ENCODE measurements around the gene NFATC3. TPM values are rescaled to one million over a fixed set of nuclear protein-coding genes. Genes with fewer than 3 reads are reported as not detected.

Gene NFATC3
- total RNA-seq, 2 donors from 2014 or later = 51.1 to 56.7 TPM

DNA sequence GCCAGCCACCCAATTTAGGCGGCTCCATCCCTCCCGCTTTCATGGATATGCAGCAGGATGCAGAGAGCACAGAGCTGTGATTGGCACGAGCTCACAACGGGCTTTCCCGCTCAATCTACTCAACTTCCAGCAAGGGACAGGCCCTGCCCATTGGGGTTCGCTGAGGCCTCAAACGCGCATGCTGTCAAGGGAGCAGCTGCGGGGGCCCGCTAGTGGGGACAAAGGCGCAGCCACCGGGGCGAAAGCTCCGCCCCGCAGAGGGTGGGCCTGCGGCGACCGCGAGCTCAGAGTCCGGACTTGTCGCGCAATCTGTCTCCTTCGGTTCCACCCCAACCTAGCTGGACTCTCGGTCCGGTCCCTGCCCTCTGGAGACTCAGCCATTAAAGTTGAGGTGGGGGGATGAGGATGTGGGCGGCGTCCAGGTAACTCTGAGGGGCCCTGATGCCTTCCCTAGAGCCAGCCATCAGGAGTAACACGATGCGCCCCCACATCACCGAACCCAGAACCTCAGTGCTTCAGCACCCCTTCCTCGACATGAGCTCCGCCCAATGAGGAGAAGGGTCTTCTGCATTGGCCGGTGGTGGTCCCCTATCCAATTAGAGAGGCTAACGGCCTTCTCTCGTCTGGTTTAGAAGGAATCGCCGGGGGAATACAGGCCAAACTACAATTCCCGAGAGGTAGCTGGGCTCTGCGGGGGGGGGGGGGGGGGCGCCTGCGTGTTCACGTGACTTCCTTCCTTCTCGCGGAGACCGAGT, 489 bp upstream of the NFATC3 start:
- Histone ChIP-seq H3K27me3 (replicated peaks; ENCODE audit: insufficient read depth) (no peaks in the 10 kb centered on the region), H3K4me3 (peak overlapping the region; percentile 90), H3K9me3 (no peaks in the 10 kb centered on the region), H3K27ac (peak overlapping the region; percentile 99 to 100), H3K36me3 (no peaks in the 10 kb centered on the region), H3K4me1 (ENCODE audit: control insufficient read depth in 1 of 2, low read depth in 2 of 2) (peaks cover 33 to 37% of the 10 kb centered on the region in 2 donors)
- ATAC-seq (ENCODE audit: insufficient number of reproducible peaks, low FRiP score, low read depth) (peak; percentile 41), DNase-seq (ENCODE audit: low spot score) (peak; percentile 77)
- TF ChIP-seq, protein P1, sequence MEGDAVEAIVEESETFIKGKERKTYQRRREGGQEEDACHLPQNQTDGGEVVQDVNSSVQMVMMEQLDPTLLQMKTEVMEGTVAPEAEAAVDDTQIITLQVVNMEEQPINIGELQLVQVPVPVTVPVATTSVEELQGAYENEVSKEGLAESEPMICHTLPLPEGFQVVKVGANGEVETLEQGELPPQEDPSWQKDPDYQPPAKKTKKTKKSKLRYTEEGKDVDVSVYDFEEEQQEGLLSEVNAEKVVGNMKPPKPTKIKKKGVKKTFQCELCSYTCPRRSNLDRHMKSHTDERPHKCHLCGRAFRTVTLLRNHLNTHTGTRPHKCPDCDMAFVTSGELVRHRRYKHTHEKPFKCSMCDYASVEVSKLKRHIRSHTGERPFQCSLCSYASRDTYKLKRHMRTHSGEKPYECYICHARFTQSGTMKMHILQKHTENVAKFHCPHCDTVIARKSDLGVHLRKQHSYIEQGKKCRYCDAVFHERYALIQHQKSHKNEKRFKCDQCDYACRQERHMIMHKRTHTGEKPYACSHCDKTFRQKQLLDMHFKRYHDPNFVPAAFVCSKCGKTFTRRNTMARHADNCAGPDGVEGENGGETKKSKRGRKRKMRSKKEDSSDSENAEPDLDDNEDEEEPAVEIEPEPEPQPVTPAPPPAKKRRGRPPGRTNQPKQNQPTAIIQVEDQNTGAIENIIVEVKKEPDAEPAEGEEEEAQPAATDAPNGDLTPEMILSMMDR (IDR thresholded peaks at IDR 0.05) = no peak

DNA sequence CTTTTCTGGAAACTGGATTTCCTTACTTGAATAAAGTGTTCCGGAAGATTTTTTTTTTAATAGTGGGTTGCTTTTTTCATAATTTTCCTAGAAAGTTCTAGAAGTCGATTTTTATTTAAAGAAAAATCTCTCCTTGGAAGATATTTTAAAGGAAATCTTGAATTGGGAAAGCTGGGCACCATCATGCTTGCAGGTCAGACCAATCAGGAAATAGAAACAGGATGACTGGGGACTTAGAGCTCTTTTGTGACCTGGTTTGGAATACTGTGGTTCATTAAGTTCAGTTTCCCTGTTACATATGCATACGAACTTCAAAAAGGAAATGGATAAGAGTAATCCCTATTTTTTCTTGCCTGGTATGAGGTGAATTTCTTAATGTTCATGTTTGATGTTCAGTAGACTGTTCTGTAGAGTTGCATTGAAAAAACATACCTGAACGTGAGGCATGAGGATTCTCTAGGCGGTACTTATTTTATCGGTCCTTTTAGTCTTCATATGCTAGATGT, 1.2 kb downstream of the NFATC3 start:
- Histone ChIP-seq H3K27me3 (replicated peaks; ENCODE audit: insufficient read depth) (no peaks in the 10 kb centered on the region), H3K9me3 (no peaks in the 10 kb centered on the region), H3K27ac (peak overlapping the region; percentile 91 to 100), H3K4me3 (peak overlapping the region; percentile 90), H3K36me3 (no peaks in the 10 kb centered on the region), H3K4me1 (ENCODE audit: control insufficient read depth in 1 of 2, low read depth in 2 of 2) (peaks cover 39 to 51% of the 10 kb centered on the region in 2 donors)
- ATAC-seq (ENCODE audit: insufficient number of reproducible peaks, low FRiP score, low read depth) (no peak), DNase-seq (ENCODE audit: low spot score) (no peak)
- TF ChIP-seq, protein P1 (IDR thresholded peaks at IDR 0.05) = no peak

DNA sequence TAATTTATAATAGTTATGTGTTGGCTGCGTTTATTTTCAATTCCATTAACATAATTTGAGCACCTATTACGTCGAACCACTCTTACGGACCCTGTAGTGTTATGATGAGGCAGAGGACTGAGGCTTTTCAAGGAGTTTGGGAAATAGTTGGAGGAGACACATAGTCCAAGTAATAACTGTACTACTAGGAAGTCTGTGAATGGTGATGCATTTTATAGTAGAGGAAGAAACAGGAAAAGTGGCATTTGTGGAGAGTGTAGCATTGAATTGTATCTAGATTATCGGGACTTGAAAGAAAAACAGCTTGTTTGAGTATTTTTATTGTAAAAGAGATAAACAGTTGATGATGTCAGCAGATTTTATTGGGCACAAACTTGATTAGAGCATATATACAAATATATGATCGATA, 1.7 kb downstream of the NFATC3 start:
- no peak for ATAC-seq (ENCODE audit: insufficient number of reproducible peaks, low FRiP score, low read depth)
- Histone ChIP-seq H3K9me3 (no peaks in the 10 kb centered on the region), H3K36me3 (no peaks in the 10 kb centered on the region), H3K4me3 (peak overlapping the region; percentile 90), H3K27me3 (replicated peaks; ENCODE audit: insufficient read depth) (no peaks in the 10 kb centered on the region), H3K27ac (peak overlapping the region; percentile 45 to 100), H3K4me1 (ENCODE audit: control insufficient read depth in 1 of 2, low read depth in 2 of 2) (peaks cover 43 to 56% of the 10 kb centered on the region in 2 donors)
- TF ChIP-seq, protein P1 (IDR thresholded peaks at IDR 0.05) = no peak
- no peak for DNase-seq (ENCODE audit: low spot score)

DNA sequence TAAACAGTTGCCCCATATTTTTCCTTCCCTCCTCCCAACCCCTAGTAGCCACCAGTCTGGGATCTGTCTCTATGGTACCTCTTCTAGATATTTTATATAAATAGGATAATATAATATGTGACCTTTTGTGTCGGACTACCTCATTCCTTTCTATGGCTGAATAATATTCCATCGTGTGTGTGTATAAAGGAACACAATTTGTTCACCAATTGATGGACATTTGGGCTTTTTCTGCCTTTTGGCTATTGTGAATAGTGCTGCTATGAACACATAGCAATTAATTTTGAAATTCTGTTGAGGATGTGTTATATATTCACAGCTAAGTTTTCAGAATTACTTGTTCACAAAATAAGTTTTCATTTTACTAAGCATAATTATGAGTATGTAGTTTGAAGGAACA, 2.5 kb downstream of the NFATC3 start:
- H3K4me1 ChIP-seq (ENCODE audit: control insufficient read depth in 1 of 2, low read depth in 2 of 2) = peaks cover 47 to 64% of the 10 kb centered on the region in 2 donors
- DNase-seq (ENCODE audit: low spot score) (no peak), ATAC-seq (ENCODE audit: insufficient number of reproducible peaks, low FRiP score, low read depth) (no peak)
- no peaks in the 10 kb centered on the region for H3K9me3 ChIP-seq
- TF ChIP-seq, protein P1 (IDR thresholded peaks at IDR 0.05) = no peak
- no peak overlapping the region for H3K4me3 ChIP-seq
- H3K27ac ChIP-seq = no peak overlapping the region
- no peaks in the 10 kb centered on the region for H3K27me3 ChIP-seq (replicated peaks; ENCODE audit: insufficient read depth)
- no peaks in the 10 kb centered on the region for H3K36me3 ChIP-seq

DNA sequence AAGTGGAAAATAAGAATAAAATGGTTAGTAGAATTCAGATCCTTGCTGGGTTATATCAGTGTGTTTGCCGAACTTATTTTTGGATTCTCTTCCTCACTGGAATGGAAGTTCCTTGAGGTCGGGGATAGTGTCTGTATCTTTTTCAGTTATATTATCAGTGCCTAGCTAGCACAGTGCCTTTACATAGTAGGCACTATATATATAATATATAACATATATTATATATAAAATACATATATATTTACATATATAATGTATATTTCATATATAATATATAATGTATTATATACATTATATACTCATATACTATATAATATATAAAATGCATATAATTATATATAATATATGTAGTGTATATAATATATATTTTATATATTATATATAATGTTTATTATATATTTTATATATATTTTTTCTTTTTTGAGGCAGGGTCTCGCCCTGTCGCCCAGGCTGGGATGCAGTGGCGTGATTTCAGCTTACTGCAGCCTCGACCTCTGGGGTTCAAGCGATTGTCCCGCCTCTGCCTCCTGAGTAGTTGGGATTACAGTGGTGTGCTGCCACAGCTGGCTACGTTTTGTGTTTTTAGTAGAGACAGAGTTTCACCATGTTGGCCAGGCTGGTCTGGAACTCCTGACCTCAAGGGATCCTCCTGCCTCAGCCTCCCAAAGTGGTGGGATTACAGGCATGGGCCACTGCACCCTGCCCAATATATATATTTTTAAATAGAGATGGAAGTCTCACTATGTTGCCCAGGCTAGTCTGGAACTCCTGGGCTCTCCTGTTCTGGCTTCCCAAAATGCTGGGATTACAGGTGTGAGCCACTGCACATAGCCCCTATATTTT, 3.2 kb downstream of the NFATC3 start:
- H3K4me1 ChIP-seq (ENCODE audit: control insufficient read depth in 1 of 2, low read depth in 2 of 2) = peaks cover 53 to 68% of the 10 kb centered on the region in 2 donors

More for the DNA sequence above, 3.2 kb downstream of the NFATC3 start:
- no peak for DNase-seq (ENCODE audit: low spot score)
- no peaks in the 10 kb centered on the region for H3K9me3 ChIP-seq
- H3K36me3 ChIP-seq = no peaks in the 10 kb centered on the region
- no peak overlapping the region for H3K27ac ChIP-seq
- no peak overlapping the region for H3K4me3 ChIP-seq
- H3K27me3 ChIP-seq (replicated peaks; ENCODE audit: insufficient read depth) = no peaks in the 10 kb centered on the region
- ATAC-seq (ENCODE audit: insufficient number of reproducible peaks, low FRiP score, low read depth) = no peak
- TF ChIP-seq, protein P1 (IDR thresholded peaks at IDR 0.05) = no peak

Measured in thoracic aorta (tissue), 2 donors.